Measurements from ENCODE around the gene CCDC69.

CCDC69 gene

GRCh38 chr5:151222790-151223446, 974 bp downstream of the CCDC69 start:
- DNase-seq (ENCODE audit: low read depth): no peak
- TF ChIP-seq CTCF (conservative IDR thresholded peaks at IDR 0.05; ENCODE audit: low read depth, low read length): no peak
- no peak overlapping the region for H3K4me3 ChIP-seq (ENCODE audit: low read length)

- no peak for TF ChIP-seq CTCF (conservative IDR thresholded peaks at IDR 0.05; ENCODE audit: low read depth, low read length)
- H3K4me3 ChIP-seq (ENCODE audit: low read length): no peak overlapping the region
These were observed 1.7 kb downstream of the CCDC69 start for GRCh38 chr5:151222054-151222789.

GRCh38 chr5:151221574-151221973, 2.3 kb downstream of the CCDC69 start:
- DNase-seq (ENCODE audit: low read depth): no peak
- no peak overlapping the region for H3K4me3 ChIP-seq (ENCODE audit: low read length)

More at GRCh38 chr5:151222054-151222789, 1.7 kb downstream of the CCDC69 start:
- DNase-seq (ENCODE audit: low read depth): no peak

GRCh38 chr5:151219789-151220188, 4.1 kb downstream of the CCDC69 start:
- peak; percentile 43 for TF ChIP-seq CTCF (conservative IDR thresholded peaks at IDR 0.05; ENCODE audit: low read depth, low read length)
- no peak overlapping the region for H3K4me3 ChIP-seq (ENCODE audit: low read length)
- DNase-seq (ENCODE audit: low read depth): no peak

More at GRCh38 chr5:151221574-151221973, 2.3 kb downstream of the CCDC69 start:
- TF ChIP-seq CTCF (conservative IDR thresholded peaks at IDR 0.05; ENCODE audit: low read depth, low read length): no peak

- TF ChIP-seq CTCF (conservative IDR thresholded peaks at IDR 0.05; ENCODE audit: low read depth, low read length): no peak
- H3K4me3 ChIP-seq (ENCODE audit: low read length): no peak overlapping the region
These were observed 4.8 kb downstream of the CCDC69 start for GRCh38 chr5:151219138-151219537.

GRCh38 chr5:151218177-151218576, 5.7 kb downstream of the CCDC69 start:
- H3K4me3 ChIP-seq (ENCODE audit: low read length): no peak overlapping the region
- DNase-seq (ENCODE audit: low read depth): no peak
- TF ChIP-seq CTCF (conservative IDR thresholded peaks at IDR 0.05; ENCODE audit: low read depth, low read length): no peak

More at GRCh38 chr5:151219138-151219537, 4.8 kb downstream of the CCDC69 start:
- DNase-seq (ENCODE audit: low read depth): no peak

- DNase-seq (ENCODE audit: low read depth): no peak
These were observed 7.1 kb downstream of the CCDC69 start for GRCh38 chr5:151216781-151217180.

More at GRCh38 chr5:151216781-151217180, 7.1 kb downstream of the CCDC69 start:
- no peak for TF ChIP-seq CTCF (conservative IDR thresholded peaks at IDR 0.05; ENCODE audit: low read depth, low read length)
- H3K4me3 ChIP-seq (ENCODE audit: low read length): no peak overlapping the region
